GM23338 (cell line): ENCODE measurements around the gene GUCY1A2. TPM values are rescaled to one million over a fixed set of nuclear protein-coding genes. Genes with fewer than 3 reads are reported as not detected.

Experiments
- ATAC-seq: fragments of 200-7000 bp; cut with Tn5 transposase; 3 replicates; pipeline ENCODE4 v1.9.1; 2020
- DNase-seq: peaks from one replicate; pipeline ENCODE4 v3.0.0-alpha.2; 2015; ENCODE audit warnings: low spot score
- H2AFZ ChIP-seq: fragments of 200-600 bp; sonication (generic); 2 replicates; pipeline ENCODE4 v1.8.0; 2016; ENCODE audit warnings: antibody characterized with exemption, mild to moderate bottlenecking, moderate library complexity
- H3F3A ChIP-seq: fragments of 200-600 bp; sonication (generic); replicated peaks from 2 replicates; pipeline ENCODE4 v1.8.0; 2017; ENCODE audit warnings: antibody characterized with exemption, mixed run types, low read depth
- H3K27ac ChIP-seq: fragments of 200-600 bp; sonication (generic); 2 replicates; pipeline ENCODE4 v1.6.1; 2016; ENCODE audit warnings: low read depth
- H3K27me3 ChIP-seq: fragments of 200-600 bp; sonication (generic); 2 replicates; pipeline ENCODE4 v1.8.0; 2016; ENCODE audit warnings: mild to moderate bottlenecking, mixed run types, moderate library complexity; ENCODE audit not compliant: insufficient read depth
- H3K36me3 ChIP-seq: fragments of 200-600 bp; sonication (generic); 2 replicates; pipeline ENCODE4 v1.8.0; 2016; ENCODE audit warnings: mild to moderate bottlenecking; ENCODE audit not compliant: insufficient read depth
- H3K4me1 ChIP-seq: fragments of 200-600 bp; sonication (generic); 2 replicates; pipeline ENCODE4 v1.8.0; 2016; ENCODE audit warnings: mild to moderate bottlenecking, moderate library complexity; ENCODE audit not compliant: insufficient read depth
- H3K4me2 ChIP-seq: fragments of 200-600 bp; sonication (generic); 2 replicates; pipeline ENCODE4 v1.7.1; 2017; ENCODE audit warnings: mixed run types
- H3K4me3 ChIP-seq: fragments of 200-600 bp; sonication (generic); 2 replicates; pipeline ENCODE4 v1.6.1; 2016; ENCODE audit warnings: mixed run types
- H3K79me2 ChIP-seq: fragments of 200-600 bp; sonication (generic); replicated peaks from 2 replicates; pipeline ENCODE4 v1.8.0; 2017; ENCODE audit warnings: mild to moderate bottlenecking; ENCODE audit not compliant: insufficient read depth
- H3K9me2 ChIP-seq: fragments of 200-600 bp; sonication (generic); 2 replicates; pipeline ENCODE4 v1.8.0; 2017; ENCODE audit not compliant: insufficient read depth
- H4K20me1 ChIP-seq: fragments of 200-600 bp; sonication (generic); replicated peaks from 2 replicates; pipeline ENCODE4 v1.8.0; 2017; ENCODE audit warnings: mild to moderate bottlenecking; ENCODE audit not compliant: insufficient read depth
- H3K27ac Mint-ChIP-seq: 2 replicates; pipeline ENCODE4 v1.8.0; 2020; ENCODE audit warnings: inconsistent platforms, mild to moderate bottlenecking, moderate library complexity, mixed read lengths
- H3K27me3 Mint-ChIP-seq: 3 replicates; pipeline ENCODE4 v1.8.0; 2022; ENCODE audit warnings: low read depth, mild to moderate bottlenecking, moderate library complexity, mixed read lengths, inconsistent platforms; ENCODE audit not compliant: insufficient read depth, poor library complexity
- H3K36me3 Mint-ChIP-seq: 3 replicates; pipeline ENCODE4 v1.8.0; 2021; ENCODE audit warnings: low read depth, mild to moderate bottlenecking, inconsistent platforms, moderate library complexity, mixed read lengths
- H3K4me1 Mint-ChIP-seq: 3 replicates; pipeline ENCODE4 v1.8.0; 2020; ENCODE audit warnings: mild to moderate bottlenecking, inconsistent platforms, mixed read lengths
- H3K4me3 Mint-ChIP-seq: 3 replicates; pipeline ENCODE4 v1.8.0; 2021; ENCODE audit warnings: moderate library complexity, mild to moderate bottlenecking, inconsistent platforms, mixed read lengths
- H3K9me3 Mint-ChIP-seq: 3 replicates; pipeline ENCODE4 v1.8.0; 2020; ENCODE audit warnings: moderate library complexity, mild to moderate bottlenecking, inconsistent platforms, mixed read lengths
- CREB1 ChIP-seq: fragments of 250-450 bp; sonication (Bioruptor Pico); IDR thresholded peaks from 2 replicates; pipeline ENCODE4 v1.5.0; 2020; ENCODE audit warnings: low read depth, mild to moderate bottlenecking, moderate library complexity
- CTCF ChIP-seq, 2 experiments: fragments of 200-600 bp in 1 of 2; sonication (generic) in 1 of 2; conservative IDR thresholded peaks; 2 replicates each; pipeline versions ENCODE4 v1.5.1 to v1.6.1; 2016 to 2017; ENCODE audit warnings: antibody characterized with exemption in 2 of 2, low read depth in 2 of 2, mild to moderate bottlenecking in 2 of 2, moderate library complexity in 1 of 2
- ETS1 ChIP-seq: IDR thresholded peaks from 2 replicates; pipeline ENCODE4 v1.6.1; 2016; ENCODE audit warnings: antibody characterized with exemption
- EZH2 ChIP-seq: fragments of 200-600 bp; sonication (generic); IDR thresholded peaks from one replicate; pipeline ENCODE4 v1.8.0; 2017; ENCODE audit warnings: antibody characterized with exemption, mild to moderate bottlenecking, low read depth; ENCODE audit not compliant: unreplicated experiment
- EZH2phosphoT487 ChIP-seq: fragments of 200-600 bp; sonication (generic); IDR thresholded peaks from one replicate; pipeline ENCODE4 v1.8.1; 2018; ENCODE audit warnings: antibody characterized with exemption; ENCODE audit not compliant: unreplicated experiment
- JUNB ChIP-seq: IDR thresholded peaks from one replicate; pipeline ENCODE4 v1.6.1; 2016; ENCODE audit warnings: antibody characterized with exemption; ENCODE audit not compliant: unreplicated experiment
- NANOG ChIP-seq: IDR thresholded peaks from 2 replicates; pipeline ENCODE4 v1.6.1; 2016; ENCODE audit warnings: antibody characterized with exemption, borderline replicate concordance
- STAT1 ChIP-seq: IDR thresholded peaks from one replicate; pipeline ENCODE4 v1.6.1; 2016; ENCODE audit warnings: antibody characterized with exemption; ENCODE audit not compliant: unreplicated experiment
- ZNF114 ChIP-seq: fragments of 250-450 bp; sonication (Bioruptor Pico); IDR thresholded peaks from 2 replicates; pipeline ENCODE4 v1.5.0; 2020; ENCODE audit warnings: mild to moderate bottlenecking, moderate library complexity
- ZNF331 ChIP-seq: fragments of 250-450 bp; sonication (Bioruptor Pico); IDR thresholded peaks from 2 replicates; pipeline ENCODE4 v1.5.0; 2020; ENCODE audit warnings: low read depth, mild to moderate bottlenecking, moderate library complexity
- polyA plus RNA-seq: library from polyadenylated mRNA; unstranded; fragments of >200 nt; fragmentation: Nextera tagmentation; extraction: Ambion mirVana; gene quantifications from 2 replicates; pipeline ENCODE4 v1.2.1, GENCODE V29; 2016
- total RNA-seq: library from RNA; depleted of rRNA; stranded (reverse); fragments of >200 nt; shearing (Covaris generic); gene quantifications from 2 replicates; pipeline ENCODE4 v1.2.3, GENCODE V29; 2014
- TF ChIP-seq, protein P1 (sequence below): fragments of 250-450 bp; sonication (Bioruptor Pico); IDR thresholded peaks from 2 replicates; pipeline ENCODE4 v1.5.0; 2020; ENCODE audit warnings: mild to moderate bottlenecking, moderate library complexity

GUCY1A2 gene
- total and polyA plus RNA-seq, 2 experiments from 2014 or later: 0.36 to 1.4 TPM

DNA sequence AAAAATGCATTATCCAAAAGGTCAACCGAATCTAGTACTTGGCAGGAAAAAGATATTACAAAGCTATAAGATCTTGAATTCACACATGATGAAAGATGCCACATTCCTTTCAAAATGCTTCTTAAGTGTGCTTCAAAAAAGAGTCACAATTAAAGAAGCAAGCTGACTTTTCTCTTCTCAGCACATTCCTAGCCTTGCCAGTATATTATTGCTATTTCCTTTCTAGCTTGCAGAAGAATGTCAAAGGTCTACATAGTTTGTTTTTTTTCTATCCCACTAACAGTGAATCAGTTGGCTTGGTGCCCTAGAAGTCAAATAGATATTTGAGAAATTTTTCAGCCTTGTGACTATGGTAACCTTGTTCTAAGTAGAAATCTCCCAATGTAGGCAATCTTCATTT lies 56.8 kb downstream of the GUCY1A2 start:
- peaks cover 32% of the 10 kb centered on the region for H3K4me1 ChIP-seq
- H3F3A ChIP-seq: no peaks in the 10 kb centered on the region
- DNase-seq: no peak
- no peaks in the 10 kb centered on the region; the same call in 1 of the 2 replicates for H3K9me2 ChIP-seq
- TF ChIP-seq EZH2 (no peak), ZNF331 (no peak), JUNB (no peak), STAT1 (no peak), ETS1 (no peak), ZNF114 (CRISPR knock-in tag) (no peak)
- no peaks in the 10 kb centered on the region for H4K20me1 ChIP-seq
- no peak overlapping the region for H3K4me3 ChIP-seq
- Mint-ChIP-seq H3K9me3 (peaks cover under 1% of the 10 kb centered on the region; the same call in 1 of the 3 replicates), H3K4me3 (no peak overlapping the region), H3K36me3 (peaks cover 2% of the 10 kb centered on the region; the same call in 2 of the 3 replicates), H3K27me3 (no peaks in the 10 kb centered on the region), H3K27ac (peak overlapping the region; percentile 36; the same call in 1 of the 2 replicates), H3K4me1 (peaks cover 47% of the 10 kb centered on the region)
- no peak overlapping the region for H3K4me2 ChIP-seq
- H3K27me3 ChIP-seq: no peaks in the 10 kb centered on the region
- no peak overlapping the region for H2AFZ ChIP-seq
- no peaks in the 10 kb centered on the region for H3K79me2 ChIP-seq
- no peak overlapping the region for H3K27ac ChIP-seq
- no peaks in the 10 kb centered on the region for H3K36me3 ChIP-seq
- no peak for ATAC-seq

- Mint-ChIP-seq H3K36me3 (peaks cover 6% of the 10 kb centered on the region; the same call in 2 of the 3 replicates), H3K4me1 (peaks cover 51% of the 10 kb centered on the region), H3K27ac (peak overlapping the region; percentile 42), H3K9me3 (peaks cover 5% of the 10 kb centered on the region; the same call in 2 of the 3 replicates), H3K4me3 (no peak overlapping the region), H3K27me3 (no peaks in the 10 kb centered on the region)
- no peak; the same call in 2 of the 3 replicates for ATAC-seq
- peak overlapping the region; percentile 3; the same call in 1 of the 2 replicates for H3K4me2 ChIP-seq
- TF ChIP-seq ZNF331 (no peak), CTCF (conservative IDR thresholded peaks at IDR 0.05; ENCODE audit: low read depth in 2 of 2) (no peak), EZH2phosphoT487 (no peak), STAT1 (no peak), CREB1 (no peak), ZNF114 (CRISPR knock-in tag) (no peak), EZH2 (no peak), NANOG (no peak), ETS1 (no peak)
- TF ChIP-seq, protein P1, sequence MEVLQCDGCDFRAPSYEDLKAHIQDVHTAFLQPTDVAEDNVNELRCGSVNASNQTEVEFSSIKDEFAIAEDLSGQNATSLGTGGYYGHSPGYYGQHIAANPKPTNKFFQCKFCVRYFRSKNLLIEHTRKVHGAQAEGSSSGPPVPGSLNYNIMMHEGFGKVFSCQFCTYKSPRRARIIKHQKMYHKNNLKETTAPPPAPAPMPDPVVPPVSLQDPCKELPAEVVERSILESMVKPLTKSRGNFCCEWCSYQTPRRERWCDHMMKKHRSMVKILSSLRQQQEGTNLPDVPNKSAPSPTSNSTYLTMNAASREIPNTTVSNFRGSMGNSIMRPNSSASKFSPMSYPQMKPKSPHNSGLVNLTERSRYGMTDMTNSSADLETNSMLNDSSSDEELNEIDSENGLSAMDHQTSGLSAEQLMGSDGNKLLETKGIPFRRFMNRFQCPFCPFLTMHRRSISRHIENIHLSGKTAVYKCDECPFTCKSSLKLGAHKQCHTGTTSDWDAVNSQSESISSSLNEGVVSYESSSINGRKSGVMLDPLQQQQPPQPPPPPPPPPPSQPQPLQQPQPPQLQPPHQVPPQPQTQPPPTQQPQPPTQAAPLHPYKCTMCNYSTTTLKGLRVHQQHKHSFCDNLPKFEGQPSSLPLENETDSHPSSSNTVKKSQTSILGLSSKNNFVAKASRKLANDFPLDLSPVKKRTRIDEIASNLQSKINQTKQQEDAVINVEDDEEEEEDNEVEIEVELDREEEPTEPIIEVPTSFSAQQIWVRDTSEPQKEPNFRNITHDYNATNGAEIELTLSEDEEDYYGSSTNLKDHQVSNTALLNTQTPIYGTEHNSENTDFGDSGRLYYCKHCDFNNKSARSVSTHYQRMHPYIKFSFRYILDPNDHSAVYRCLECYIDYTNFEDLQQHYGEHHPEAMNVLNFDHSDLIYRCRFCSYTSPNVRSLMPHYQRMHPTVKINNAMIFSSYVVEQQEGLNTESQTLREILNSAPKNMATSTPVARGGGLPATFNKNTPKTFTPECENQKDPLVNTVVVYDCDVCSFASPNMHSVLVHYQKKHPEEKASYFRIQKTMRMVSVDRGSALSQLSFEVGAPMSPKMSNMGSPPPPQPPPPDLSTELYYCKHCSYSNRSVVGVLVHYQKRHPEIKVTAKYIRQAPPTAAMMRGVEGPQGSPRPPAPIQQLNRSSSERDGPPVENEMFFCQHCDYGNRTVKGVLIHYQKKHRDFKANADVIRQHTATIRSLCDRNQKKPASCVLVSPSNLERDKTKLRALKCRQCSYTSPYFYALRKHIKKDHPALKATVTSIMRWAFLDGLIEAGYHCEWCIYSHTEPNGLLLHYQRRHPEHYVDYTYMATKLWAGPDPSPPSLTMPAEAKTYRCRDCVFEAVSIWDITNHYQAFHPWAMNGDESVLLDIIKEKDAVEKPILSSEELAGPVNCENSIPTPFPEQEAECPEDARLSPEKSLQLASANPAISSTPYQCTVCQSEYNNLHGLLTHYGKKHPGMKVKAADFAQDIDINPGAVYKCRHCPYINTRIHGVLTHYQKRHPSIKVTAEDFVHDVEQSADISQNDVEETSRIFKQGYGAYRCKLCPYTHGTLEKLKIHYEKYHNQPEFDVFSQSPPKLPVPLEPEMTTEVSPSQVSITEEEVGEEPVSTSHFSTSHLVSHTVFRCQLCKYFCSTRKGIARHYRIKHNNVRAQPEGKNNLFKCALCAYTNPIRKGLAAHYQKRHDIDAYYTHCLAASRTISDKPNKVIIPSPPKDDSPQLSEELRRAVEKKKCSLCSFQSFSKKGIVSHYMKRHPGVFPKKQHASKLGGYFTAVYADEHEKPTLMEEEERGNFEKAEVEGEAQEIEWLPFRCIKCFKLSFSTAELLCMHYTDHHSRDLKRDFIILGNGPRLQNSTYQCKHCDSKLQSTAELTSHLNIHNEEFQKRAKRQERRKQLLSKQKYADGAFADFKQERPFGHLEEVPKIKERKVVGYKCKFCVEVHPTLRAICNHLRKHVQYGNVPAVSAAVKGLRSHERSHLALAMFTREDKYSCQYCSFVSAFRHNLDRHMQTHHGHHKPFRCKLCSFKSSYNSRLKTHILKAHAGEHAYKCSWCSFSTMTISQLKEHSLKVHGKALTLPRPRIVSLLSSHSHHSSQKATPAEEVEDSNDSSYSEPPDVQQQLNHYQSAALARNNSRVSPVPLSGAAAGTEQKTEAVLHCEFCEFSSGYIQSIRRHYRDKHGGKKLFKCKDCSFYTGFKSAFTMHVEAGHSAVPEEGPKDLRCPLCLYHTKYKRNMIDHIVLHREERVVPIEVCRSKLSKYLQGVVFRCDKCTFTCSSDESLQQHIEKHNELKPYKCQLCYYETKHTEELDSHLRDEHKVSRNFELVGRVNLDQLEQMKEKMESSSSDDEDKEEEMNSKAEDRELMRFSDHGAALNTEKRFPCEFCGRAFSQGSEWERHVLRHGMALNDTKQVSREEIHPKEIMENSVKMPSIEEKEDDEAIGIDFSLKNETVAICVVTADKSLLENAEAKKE (CRISPR knock-in tag): no peak
- no peaks in the 10 kb centered on the region; the same call in 1 of the 2 replicates for H3K9me2 ChIP-seq
- H3F3A ChIP-seq: no peaks in the 10 kb centered on the region
- H3K4me3 ChIP-seq: no peak overlapping the region
- no peak overlapping the region for H2AFZ ChIP-seq
- no peak overlapping the region for H3K27ac ChIP-seq
- no peaks in the 10 kb centered on the region for H3K27me3 ChIP-seq
- H4K20me1 ChIP-seq: no peaks in the 10 kb centered on the region
- H3K79me2 ChIP-seq: no peaks in the 10 kb centered on the region
- peak; percentile 17 for DNase-seq
- peaks cover 35% of the 10 kb centered on the region for H3K4me1 ChIP-seq
- H3K36me3 ChIP-seq: no peaks in the 10 kb centered on the region
These were observed 57.2 kb downstream of the GUCY1A2 start for GRCh38 chr11:106961048-106961447.
